ENCODE data around the gene ZNF559. TPM values are rescaled to one million over a fixed set of nuclear protein-coding genes. Genes with fewer than 3 reads are reported as not detected.

Gene ZNF559
- total RNA-seq, 1 experiment from 2014 or later, result 12.5 TPM

DNA sequence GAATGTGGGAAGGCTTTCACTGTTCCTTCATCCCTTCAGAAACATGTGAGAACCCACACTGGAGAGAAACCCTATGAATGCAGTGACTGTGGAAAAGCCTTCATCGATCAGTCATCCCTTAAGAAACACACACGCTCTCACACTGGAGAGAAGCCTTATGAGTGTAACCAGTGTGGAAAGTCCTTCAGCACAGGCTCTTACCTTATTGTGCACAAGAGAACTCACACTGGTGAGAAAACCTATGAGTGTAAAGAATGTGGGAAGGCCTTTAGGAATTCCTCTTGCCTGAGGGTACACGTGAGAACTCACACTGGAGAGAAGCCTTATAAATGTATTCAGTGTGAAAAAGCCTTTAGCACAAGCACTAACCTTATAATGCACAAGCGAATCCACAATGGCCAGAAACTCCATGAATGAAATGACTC lies 57.4 kb downstream of the ZNF559 start:
- POLR2A ChIA-PET (ENCODE audit: unreplicated experiment), result no interaction called here
- Histone ChIP-seq H3K79me2 (ENCODE audit: low read depth) (no peaks in the 10 kb centered on the region), H3K27ac (no peak overlapping the region), H2AFZ (no peak overlapping the region), H3K27me3 (ENCODE audit: insufficient read depth, low read depth) (no peaks in the 10 kb centered on the region), H3K9me3 (ENCODE audit: insufficient read depth, low read depth) (peaks cover 69% of the 10 kb centered on the region), H3K4me2 (no peak overlapping the region), H3K4me1 (replicated peaks; ENCODE audit: insufficient read depth) (no peaks in the 10 kb centered on the region), H3K9me2 (ENCODE audit: insufficient read depth) (no peaks in the 10 kb centered on the region), H3K4me3 (no peak overlapping the region), H4K20me1 (ENCODE audit: insufficient read depth) (no peaks in the 10 kb centered on the region), H3F3A (ENCODE audit: insufficient read depth, low read depth) (no peaks in the 10 kb centered on the region), H3K36me3 (ENCODE audit: low read depth) (0 out of 2 replicates have a peak, but pooled peaks cover 3% of the 10 kb centered on the region)
- CTCF ChIA-PET, result no interaction called here
- intact Hi-C loops (cut with micrococcal nuclease; ENCODE audit: unreplicated experiment), result no loop called here
- no TSS peak for BruUV-seq (replicated peaks)
- no peak for DNase-seq
- TF ChIP-seq, protein P1, sequence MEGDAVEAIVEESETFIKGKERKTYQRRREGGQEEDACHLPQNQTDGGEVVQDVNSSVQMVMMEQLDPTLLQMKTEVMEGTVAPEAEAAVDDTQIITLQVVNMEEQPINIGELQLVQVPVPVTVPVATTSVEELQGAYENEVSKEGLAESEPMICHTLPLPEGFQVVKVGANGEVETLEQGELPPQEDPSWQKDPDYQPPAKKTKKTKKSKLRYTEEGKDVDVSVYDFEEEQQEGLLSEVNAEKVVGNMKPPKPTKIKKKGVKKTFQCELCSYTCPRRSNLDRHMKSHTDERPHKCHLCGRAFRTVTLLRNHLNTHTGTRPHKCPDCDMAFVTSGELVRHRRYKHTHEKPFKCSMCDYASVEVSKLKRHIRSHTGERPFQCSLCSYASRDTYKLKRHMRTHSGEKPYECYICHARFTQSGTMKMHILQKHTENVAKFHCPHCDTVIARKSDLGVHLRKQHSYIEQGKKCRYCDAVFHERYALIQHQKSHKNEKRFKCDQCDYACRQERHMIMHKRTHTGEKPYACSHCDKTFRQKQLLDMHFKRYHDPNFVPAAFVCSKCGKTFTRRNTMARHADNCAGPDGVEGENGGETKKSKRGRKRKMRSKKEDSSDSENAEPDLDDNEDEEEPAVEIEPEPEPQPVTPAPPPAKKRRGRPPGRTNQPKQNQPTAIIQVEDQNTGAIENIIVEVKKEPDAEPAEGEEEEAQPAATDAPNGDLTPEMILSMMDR (conservative IDR thresholded peaks at IDR 0.05), result no peak
- no peak for TF ChIP-seq EZH2 (IDR thresholded peaks at IDR 0.05; ENCODE audit: low read depth)

Other genes starting within 250 kb of the ZNF559 start
- gene OR1M1, start 237.1 kb upstream of the ZNF559 start, total RNA-seq (2021), result not detected in 2 replicates
- gene OR7G2, start 216.7 kb upstream of the ZNF559 start, total RNA-seq (2021), result not detected in 2 replicates
- not detected in 2 replicates for gene OR7G1, start 208.4 kb upstream of the ZNF559 start, total RNA-seq (2021)
- not detected in 2 replicates for gene OR7G3, start 197.2 kb upstream of the ZNF559 start, total RNA-seq (2021)
- gene ZNF317, start 183.8 kb upstream of the ZNF559 start, total RNA-seq (2021), result 25.5 and 28.2 TPM in 2 replicates
- gene OR7D2, start 145.2 kb upstream of the ZNF559 start, total RNA-seq (2021), result not detected in 2 replicates
- gene OR7D4, start 104.6 kb upstream of the ZNF559 start, total RNA-seq (2021), result not detected in 2 replicates
- gene OR7E24, start 73.2 kb upstream of the ZNF559 start, total RNA-seq (2021), result not detected in 2 replicates
- 2.2 and 2.6 TPM in 2 replicates for gene ZNF699, start 14.3 kb upstream of the ZNF559 start, total RNA-seq (2021)
- gene ZNF177, start 38.8 kb downstream of the ZNF559 start, total RNA-seq (2021), result 0.38 and 0.55 TPM in 2 replicates
- gene ZNF266, start 111.4 kb downstream of the ZNF559 start, total RNA-seq (2021), result 13.8 and 14.9 TPM in 2 replicates
- 2.4 and 2.7 TPM in 2 replicates for gene ZNF560, start 174.4 kb downstream of the ZNF559 start, total RNA-seq (2021)
- gene ZNF426, start 214.5 kb downstream of the ZNF559 start, total RNA-seq (2021), result 16.1 and 24.0 TPM in 2 replicates

All from PC-9 (cell line).